Keratinocyte (primary cell): ENCODE results near the gene WDR44. TPM values are rescaled to one million over a fixed set of nuclear protein-coding genes. Genes with fewer than 3 reads are reported as not detected.

Experiments
- DNase-seq: peaks from one replicate; pipeline ENCODE4 v3.0.0-alpha.2; 2011; ENCODE audit warnings: low read depth, missing footprints, low spot score
- FAIRE-seq: peaks from 2 replicates; lab custom pipeline; 2011; peaks lifted over from hg19 to GRCh38; lab: Jason Lieb, UNC
- H2AFZ ChIP-seq: 2 replicates; pipeline ENCODE4 v1.6.0; 2012; ENCODE audit warnings: low read length, control low read depth, inconsistent platforms; ENCODE audit not compliant: control insufficient read depth
- H3K27ac ChIP-seq: 2 replicates; pipeline ENCODE4 v1.5.1; 2011; ENCODE audit warnings: low read length; ENCODE audit not compliant: control insufficient read depth, insufficient read depth
- H3K27me3 ChIP-seq: 3 replicates; pipeline ENCODE4 v1.6.0; 2011; ENCODE audit warnings: low read length; ENCODE audit not compliant: control insufficient read depth, insufficient read depth; ENCODE audit errors: extremely low read depth
- H3K36me3 ChIP-seq, 2 experiments: 2 replicates in 1 of 2; 3 replicates in 1 of 2; pipeline ENCODE4 v1.5.1; 2011; ENCODE audit warnings: low read length in 2 of 2, mild to moderate bottlenecking in 1 of 2; ENCODE audit not compliant: control insufficient read depth in 2 of 2, insufficient read depth in 2 of 2; ENCODE audit errors: extremely low read depth in 1 of 2
- H3K4me1 ChIP-seq: 3 replicates; pipeline ENCODE4 v1.5.1; 2011; ENCODE audit warnings: low read length; ENCODE audit not compliant: control insufficient read depth, insufficient read depth; ENCODE audit errors: extremely low read depth
- H3K4me2 ChIP-seq: 3 replicates; pipeline ENCODE4 v1.6.0; 2011; ENCODE audit warnings: low read depth, low read length; ENCODE audit not compliant: control insufficient read depth, insufficient read depth; ENCODE audit errors: extremely low read depth
- H3K4me3 ChIP-seq, 3 experiments: fragments of 200-600 bp in 1 of 3; sonication (generic) in 1 of 3; 2 replicates in 2 of 3; 3 replicates in 1 of 3; pipeline ENCODE4 v1.5.1; 2011 to 2016; ENCODE audit warnings: low read length in 3 of 3, mild to moderate bottlenecking in 3 of 3, control low read depth in 2 of 3, inconsistent platforms in 1 of 3, low read depth in 1 of 3, mixed read lengths in 1 of 3, mixed run types in 1 of 3, moderate library complexity in 1 of 3; ENCODE audit not compliant: control insufficient read depth in 2 of 3, insufficient read depth in 2 of 3; ENCODE audit errors: extremely low read depth in 1 of 3
- H3K79me2 ChIP-seq: 2 replicates; pipeline ENCODE4 v1.6.0; 2012; ENCODE audit warnings: low read length; ENCODE audit not compliant: control insufficient read depth, insufficient read depth
- H3K9ac ChIP-seq: 3 replicates; pipeline ENCODE4 v1.6.0; 2011; ENCODE audit warnings: low read length; ENCODE audit not compliant: control insufficient read depth, insufficient read depth; ENCODE audit errors: extremely low read depth
- H3K9me1 ChIP-seq: 3 replicates; pipeline ENCODE4 v1.6.0; 2011; ENCODE audit warnings: low read length; ENCODE audit not compliant: control insufficient read depth, insufficient read depth; ENCODE audit errors: extremely low read depth
- H3K9me3 ChIP-seq: 2 replicates; pipeline ENCODE4 v1.5.1; 2012; ENCODE audit warnings: low read depth, low read length; ENCODE audit not compliant: control insufficient read depth
- H4K20me1 ChIP-seq: 3 replicates; pipeline ENCODE4 v1.6.0; 2011; ENCODE audit warnings: low read length; ENCODE audit not compliant: control insufficient read depth, insufficient read depth; ENCODE audit errors: extremely low read depth
- CTCF ChIP-seq, 3 experiments: IDR thresholded peaks in 1 of 3; conservative IDR thresholded peaks in 1 of 3; optimal IDR thresholded peaks in 1 of 3; 2 replicates in 2 of 3; 3 replicates in 1 of 3; pipeline versions ENCODE3 to v1.5.1; 2011; ENCODE audit warnings: low read length in 3 of 3, mild to moderate bottlenecking in 3 of 3, moderate library complexity in 2 of 3, control low read depth in 1 of 3, inconsistent platforms in 1 of 3; ENCODE audit not compliant: insufficient read depth in 2 of 3; ENCODE audit errors: extremely low read depth in 1 of 3
- EZH2 ChIP-seq: IDR thresholded peaks from one replicate; pipeline ENCODE4 v1.6.1; 2012; ENCODE audit warnings: inconsistent platforms, mild to moderate bottlenecking, low read length, moderate library complexity
- dilution Hi-C: fragments of 300-500 bp; cut with MboI; formaldehyde crosslinking; loops from one replicate; pipeline ENCODE4 v1.7.0; 2020; ENCODE audit warnings: low sequenced_read_pairs; ENCODE audit not compliant: extremely low pct_ligation_motif_present
- polyA plus RNA-seq, 5 experiments: library from polyadenylated mRNA; depleted of rRNA in 3 of 5; stranded (reverse) in 3 of 5; stranded (forward) in 1 of 5; unstranded in 1 of 5; fragments of >200 nt; gene quantifications; 1 replicate in 1 of 5; 2 replicates in 3 of 5; 3 replicates in 1 of 5; pipeline versions ENCODE4 v1.2.1 to v1.2.3, GENCODE V29; 2011 to 2012; ENCODE audit warnings: missing spikeins in 2 of 5, low read depth in 1 of 5, low replicate concordance in 1 of 5

WDR44 gene
- polyA plus RNA-seq, 1 donor (not counting 4 experiments of a cell fraction or from before 2014, with no cell fraction given), result 22.9 TPM

- DNase-seq (no peak), FAIRE-seq (no peak)
- TF ChIP-seq EZH2, result no peak
- no peak for TF ChIP-seq CTCF (optimal IDR thresholded peaks at IDR 0.05 in 1 of 3, IDR thresholded peaks at IDR 0.05 in 1 of 3, conservative IDR thresholded peaks at IDR 0.05 in 1 of 3; ENCODE audit: extremely low read depth in 1 of 3, insufficient read depth in 2 of 3, low read length in 3 of 3)
- no peaks in the 10 kb centered on the region for H3K4me1 ChIP-seq
- no peaks in the 10 kb centered on the region for H4K20me1 ChIP-seq
- H3K9ac ChIP-seq, result no peak overlapping the region
- H3K9me3 ChIP-seq, result no peaks in the 10 kb centered on the region
- H3K9me1 ChIP-seq, result no peaks in the 10 kb centered on the region
- no peaks in the 10 kb centered on the region for H3K36me3 ChIP-seq
- no peak overlapping the region for H3K27ac ChIP-seq
- H2AFZ ChIP-seq, result no peak overlapping the region
- dilution Hi-C loops, result no loop called here
- no peaks in the 10 kb centered on the region for H3K79me2 ChIP-seq
- no peak overlapping the region for H3K4me3 ChIP-seq
- H3K27me3 ChIP-seq, result no peaks in the 10 kb centered on the region
- no peak overlapping the region for H3K4me2 ChIP-seq
Observed at GRCh38 chrX:118329175-118329574, 16.7 kb upstream of the WDR44 start.

GRCh38 chrX:118337687-118338086 is 8.2 kb upstream of the WDR44 start:
- Histone ChIP-seq H3K79me2 (no peaks in the 10 kb centered on the region), H3K27me3 (no peaks in the 10 kb centered on the region), H3K4me2 (no peak overlapping the region), H4K20me1 (no peaks in the 10 kb centered on the region), H3K36me3 (no peaks in the 10 kb centered on the region), H2AFZ (no peak overlapping the region), H3K4me3 (no peak overlapping the region), H3K27ac (no peak overlapping the region), H3K9ac (no peak overlapping the region), H3K9me3 (no peaks in the 10 kb centered on the region), H3K9me1 (no peaks in the 10 kb centered on the region), H3K4me1 (no peaks in the 10 kb centered on the region)
- TF ChIP-seq CTCF (optimal IDR thresholded peaks at IDR 0.05 in 1 of 3, IDR thresholded peaks at IDR 0.05 in 1 of 3, conservative IDR thresholded peaks at IDR 0.05 in 1 of 3; ENCODE audit: extremely low read depth in 1 of 3, insufficient read depth in 2 of 3, low read length in 3 of 3) (no peak), EZH2 (no peak)
- DNase-seq (no peak), FAIRE-seq (no peak)
- dilution Hi-C loops, result no loop called here
